ENCODE measurements around the gene SRP68.

- TF ChIP-seq TAF1 (IDR thresholded peaks at IDR 0.05; ENCODE audit: low read depth) (no peak), MAX (IDR thresholded peaks at IDR 0.05) (no peak), EP300 (IDR thresholded peaks at IDR 0.05; ENCODE audit: borderline replicate concordance) (no peak), NFIC (IDR thresholded peaks at IDR 0.05) (no peak), TCF12 (IDR thresholded peaks at IDR 0.05; ENCODE audit: low read depth) (no peak), USF1 (IDR thresholded peaks at IDR 0.05) (no peak), CEBPB (IDR thresholded peaks at IDR 0.05) (no peak), RAD21 (IDR thresholded peaks at IDR 0.05; ENCODE audit: low read depth) (no peak), EGR1 (IDR thresholded peaks at IDR 0.05) (no peak), REST (IDR thresholded peaks at IDR 0.05; ENCODE audit: low read depth) (no peak), TEAD4 (IDR thresholded peaks at IDR 0.05) (no peak), CREB1 (IDR thresholded peaks at IDR 0.05; ENCODE audit: low read depth) (no peak), YY1 (IDR thresholded peaks at IDR 0.05; ENCODE audit: low read depth) (no peak)
Observed at GRCh38 chr17:76094046-76094445, 21.7 kb upstream of the SRP68 start.

All from Ishikawa (cell line).